Hepatocyte (in vitro differentiated cells): ENCODE measurements around the gene HCN2. TPM values are rescaled to one million over a fixed set of nuclear protein-coding genes. Genes with fewer than 3 reads are reported as not detected.
"Not testable (repeated sequence)": the region's sequence is repeated elsewhere in the genome, so short reads cannot be mapped to it uniquely, and the experiment has no call there.

Experiments
- DNase-seq: peaks from one replicate; pipeline ENCODE4 v3.0.0-alpha.2; 2016; ENCODE audit warnings: low spot score
- H2AFZ ChIP-seq: fragments of 200-600 bp; sonication (generic); 2 replicates; pipeline ENCODE4 v1.6.0; 2016; ENCODE audit warnings: antibody characterized with exemption, mild to moderate bottlenecking
- H3K27ac ChIP-seq: fragments of 200-600 bp; sonication (generic); 2 replicates; pipeline ENCODE4 v1.5.1; 2016; ENCODE audit warnings: mild to moderate bottlenecking
- H3K27me3 ChIP-seq: fragments of 200-600 bp; sonication (generic); 2 replicates; pipeline ENCODE4 v1.6.1; 2016
- H3K36me3 ChIP-seq: fragments of 200-600 bp; sonication (generic); replicated peaks from 2 replicates; pipeline ENCODE4 v1.5.1; 2016; ENCODE audit warnings: low read depth; ENCODE audit not compliant: insufficient read depth
- H3K4me1 ChIP-seq: fragments of 200-600 bp; sonication (generic); 2 replicates; pipeline ENCODE4 v1.5.1; 2016; ENCODE audit warnings: mild to moderate bottlenecking, moderate library complexity; ENCODE audit not compliant: insufficient read depth
- H3K4me2 ChIP-seq: fragments of 200-600 bp; sonication (generic); 2 replicates; pipeline ENCODE4 v1.6.0; 2016
- H3K4me3 ChIP-seq: fragments of 200-600 bp; sonication (generic); 2 replicates; pipeline ENCODE4 v1.5.1; 2016; ENCODE audit warnings: mild to moderate bottlenecking
- H3K79me2 ChIP-seq: fragments of 200-600 bp; sonication (generic); 2 replicates; pipeline ENCODE4 v1.6.0; 2017; ENCODE audit warnings: mild to moderate bottlenecking
- H3K9me2 ChIP-seq: fragments of 200-600 bp; sonication (generic); replicated peaks from 2 replicates; pipeline ENCODE4 v1.6.0; 2017; ENCODE audit warnings: mild to moderate bottlenecking; ENCODE audit not compliant: insufficient read depth
- H3K9me3 ChIP-seq: fragments of 200-600 bp; sonication (generic); 2 replicates; pipeline ENCODE4 v1.5.1; 2016; ENCODE audit warnings: low read depth, mild to moderate bottlenecking
- H4K20me1 ChIP-seq: fragments of 200-600 bp; sonication (generic); 2 replicates; pipeline ENCODE4 v1.6.0; 2016; ENCODE audit warnings: mild to moderate bottlenecking; ENCODE audit not compliant: insufficient read depth, poor library complexity, severe bottlenecking
- CTCF ChIP-seq: fragments of 200-600 bp; sonication (generic); IDR thresholded peaks from 2 replicates; pipeline ENCODE4 v1.5.1; 2016; ENCODE audit warnings: antibody characterized with exemption, mild to moderate bottlenecking; ENCODE audit not compliant: poor library complexity
- EZH2 ChIP-seq: fragments of 200-600 bp; sonication (generic); IDR thresholded peaks from 2 replicates; pipeline ENCODE4 v1.6.1; 2016; ENCODE audit warnings: antibody characterized with exemption, mild to moderate bottlenecking, borderline replicate concordance
- EZH2phosphoT487 ChIP-seq: fragments of 200-600 bp; sonication (generic); IDR thresholded peaks from one replicate; pipeline ENCODE4 v1.6.1; 2018; ENCODE audit warnings: antibody characterized with exemption, mild to moderate bottlenecking, low read depth, moderate library complexity; ENCODE audit not compliant: unreplicated experiment, severe bottlenecking
- WGBS: methylation state at CpG from one replicate; pipeline ENCODE4 v1.1.6; 2016; ENCODE audit warnings: low lambda C conversion rate; ENCODE audit errors: missing lambda C conversion rate; 5-methylcytosine and 5-hydroxymethylcytosine counted together
- polyA plus RNA-seq: library from polyadenylated mRNA; unstranded; fragments of >200 nt; fragmentation: Nextera tagmentation; extraction: Ambion mirVana; gene quantifications from 2 replicates; pipeline ENCODE4 v1.2.1, GENCODE V29; 2016
- total RNA-seq: library from RNA; depleted of rRNA; stranded (reverse); fragments of >200 nt; gene quantifications from 2 replicates; pipeline ENCODE4 v1.2.3, GENCODE V29; 2014

HCN2 gene
- total and polyA plus RNA-seq, 2 experiments from 2014 or later = 0.16 to 0.30 TPM

- no peaks in the 10 kb centered on the region for H3K9me3 ChIP-seq
- H3K27me3 ChIP-seq = no peaks in the 10 kb centered on the region
- no peak overlapping the region for H3K27ac ChIP-seq
- no peak for DNase-seq
- no peak overlapping the region for H3K4me2 ChIP-seq
- 92% methylated on average over 22 of the region's 24 CpGs for WGBS
- no peaks in the 10 kb centered on the region for H4K20me1 ChIP-seq
- no peaks in the 10 kb centered on the region for H3K36me3 ChIP-seq
- no peaks in the 10 kb centered on the region for H3K4me1 ChIP-seq
- TF ChIP-seq CTCF (no peak), EZH2 (no peak), EZH2phosphoT487 (no peak)
- no peak overlapping the region for H3K4me3 ChIP-seq
- peaks cover 11% of the 10 kb centered on the region for H3K79me2 ChIP-seq
- no peak overlapping the region for H2AFZ ChIP-seq
- H3K9me2 ChIP-seq = no peaks in the 10 kb centered on the region
These were observed 34.3 kb downstream of the HCN2 start for GRCh38 chr19:623974-624373.

- no peak overlapping the region for H2AFZ ChIP-seq
- H3K4me1 ChIP-seq = no peaks in the 10 kb centered on the region
- H3K4me3 ChIP-seq = no peak overlapping the region
- H3K36me3 ChIP-seq = no peaks in the 10 kb centered on the region
- H3K9me2 ChIP-seq = no peaks in the 10 kb centered on the region
- no peak overlapping the region for H3K4me2 ChIP-seq
- TF ChIP-seq EZH2 (no peak), CTCF (no peak), EZH2phosphoT487 (no peak)
- WGBS = 97% methylated on average over 24 of the region's 24 CpGs
- H3K79me2 ChIP-seq = peaks cover 13% of the 10 kb centered on the region
- no peaks in the 10 kb centered on the region for H3K27me3 ChIP-seq
- H3K27ac ChIP-seq = no peak overlapping the region
- H3K9me3 ChIP-seq = no peaks in the 10 kb centered on the region
- no peak for DNase-seq
- no peaks in the 10 kb centered on the region for H4K20me1 ChIP-seq
These were observed 34.9 kb downstream of the HCN2 start for GRCh38 chr19:624433-625109.

- Histone ChIP-seq H3K27me3 (no peaks in the 10 kb centered on the region), H3K36me3 (no peaks in the 10 kb centered on the region), H3K9me3 (no peaks in the 10 kb centered on the region), H3K4me2 (no peak overlapping the region), H3K79me2 (peaks cover 16% of the 10 kb centered on the region), H3K27ac (no peak overlapping the region), H3K4me3 (no peak overlapping the region), H2AFZ (no peak overlapping the region), H3K4me1 (no peaks in the 10 kb centered on the region), H4K20me1 (no peaks in the 10 kb centered on the region), H3K9me2 (no peaks in the 10 kb centered on the region)
- WGBS = 94% methylated on average over 5 of the region's 5 CpGs
- TF ChIP-seq CTCF = no peak
- no peak for TF ChIP-seq EZH2
- TF ChIP-seq EZH2phosphoT487 = no peak
- no peak for DNase-seq
These were observed 35.6 kb downstream of the HCN2 start for GRCh38 chr19:625257-625656.

- 99% methylated on average over 7 of the region's 7 CpGs for WGBS
- H4K20me1 ChIP-seq, H3K27ac ChIP-seq, H2AFZ ChIP-seq, H3K27me3 ChIP-seq, H3K36me3 ChIP-seq, H3K9me2 ChIP-seq, H3K4me2 ChIP-seq, H3K4me1 ChIP-seq, H3K4me3 ChIP-seq, H3K9me3 ChIP-seq, DNase-seq: not testable (repeated sequence)
- peaks cover 29% of the 10 kb centered on the region for H3K79me2 ChIP-seq
These were observed 36.9 kb downstream of the HCN2 start for GRCh38 chr19:626566-626965.
